Activated CD4-positive, alpha-beta T cell treated with anti-CD3 and anti-CD28 coated beads, Interleukin-2, amount 50 U/mL, for 24 hours (primary cell): ENCODE data around the gene MS4A6A.
"Not testable (repeated sequence)": the region's sequence is repeated elsewhere in the genome, so short reads cannot be mapped to it uniquely, and the experiment has no call there.

ENCODE experiments used
- DNase-seq, 2 donors: peaks; one replicate each; pipeline ENCODE4 v3.0.0-alpha.2; 2020; ENCODE audit warnings: low read depth in 1 of 2, low spot score in 1 of 2

Gene MS4A6A

DNA sequence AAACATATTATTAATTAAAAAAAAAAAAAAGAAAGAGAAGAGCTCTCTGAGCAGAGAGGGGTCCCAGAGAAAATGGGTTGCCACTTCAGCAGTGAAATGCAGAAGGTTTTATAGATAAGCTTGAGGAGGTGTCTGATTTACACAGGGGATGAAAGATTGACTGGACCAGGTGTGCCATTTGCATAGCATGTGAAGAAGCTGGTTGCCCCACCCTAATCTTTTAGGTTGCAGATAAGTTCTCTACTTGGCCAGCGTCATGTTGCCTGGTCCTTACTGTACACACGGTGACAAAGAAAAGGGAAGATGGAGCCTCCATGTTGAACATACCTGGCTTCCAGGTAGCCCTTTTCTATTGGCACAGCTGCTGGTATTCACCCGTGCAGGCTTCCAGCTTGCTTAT lies 53.0 kb downstream of the MS4A6A start:
- DNase-seq: no peak

GRCh38 chr11:60128866-60129265 lies 54.0 kb downstream of the MS4A6A start:
- not testable (repeated sequence) for DNase-seq

DNA sequence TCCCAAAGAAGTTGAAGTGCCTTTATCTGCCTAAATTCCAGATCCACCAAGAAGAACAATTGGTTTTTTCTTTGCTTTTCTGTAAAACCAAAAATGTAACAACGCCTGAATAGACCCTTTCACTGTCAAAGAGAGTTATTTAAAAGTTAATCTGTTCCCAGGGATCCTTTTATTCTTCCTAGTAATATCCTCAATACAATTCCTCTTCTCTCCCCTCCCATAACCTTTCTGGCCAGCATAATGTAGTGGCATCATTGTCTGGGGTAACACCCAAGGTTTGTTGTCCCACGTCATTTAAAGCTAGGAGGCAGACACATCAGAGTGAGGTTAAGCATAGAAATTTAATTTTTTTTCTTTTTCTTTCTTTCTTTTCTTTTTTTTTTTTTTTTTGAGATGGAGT lies 54.5 kb downstream of the MS4A6A start:
- DNase-seq: no peak

- DNase-seq: no peak
Observed at GRCh38 chr11:60127311-60127811, 55.5 kb downstream of the MS4A6A start.

DNA sequence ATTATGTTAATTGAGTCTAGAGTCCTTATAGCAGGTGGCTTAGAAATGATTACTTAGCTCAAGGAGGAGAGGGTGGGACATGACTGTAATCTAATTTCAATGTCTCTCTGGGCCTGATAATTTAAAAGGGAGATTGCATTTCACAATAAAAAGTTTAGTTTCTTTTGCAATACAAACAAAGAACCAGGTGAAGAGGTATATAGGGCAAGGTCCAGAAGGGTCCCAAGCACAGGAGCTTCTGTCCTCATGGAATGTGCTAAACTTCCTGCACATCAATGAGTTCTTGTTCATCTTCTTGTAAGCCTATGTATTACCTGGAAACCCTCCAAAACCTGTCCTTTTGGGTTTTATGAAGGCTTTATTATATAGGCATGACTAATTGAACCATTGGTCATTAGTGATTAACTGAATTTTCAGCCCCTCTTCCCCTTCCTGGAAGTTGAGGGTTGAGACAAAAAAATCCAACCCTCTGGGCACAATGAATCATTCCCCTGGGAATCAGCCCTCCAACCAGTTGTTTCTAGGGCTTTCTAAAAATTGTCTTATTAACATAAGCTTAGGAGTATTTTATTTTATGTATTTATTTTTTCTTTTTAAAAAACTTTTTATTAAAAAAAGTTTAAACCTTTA lies 56.8 kb downstream of the MS4A6A start:
- no peak for DNase-seq

- DNase-seq: no peak
Observed at GRCh38 chr11:60124802-60125432, 58.0 kb downstream of the MS4A6A start.
